Spleen (tissue), 7 donors: ENCODE measurements around the gene TRIM66.

Experiments
- CTCF ChIP-seq, 11 experiments: fragments of 200-600 bp in 7 of 11; fragments of 450-650 bp in 4 of 11; sonication (generic) in 4 of 11; IDR thresholded peaks in 8 of 11; conservative IDR thresholded peaks in 3 of 11; 1 replicate in 7 of 11; 2 replicates in 4 of 11; pipeline versions ENCODE4 v1.4.0 to v1.8.0; 2016 to 2021; ENCODE audit warnings: antibody characterized with exemption in 11 of 11, inconsistent platforms in 4 of 11, mild to moderate bottlenecking in 1 of 11
- POLR2A ChIP-seq, 3 donors: fragments of 450-650 bp; IDR thresholded peaks; one replicate each; pipeline ENCODE4 v1.5.1; 2017; ENCODE audit warnings: antibody characterized with exemption in 3 of 3, mild to moderate bottlenecking in 1 of 3
- donor health status: DM: no; HTN: no; CAD: no; lungs with moderate emphysema.
- donor health status: DM: no; HTN: no; CAD: no.
- donor health status: DM: no; HTN: no; CAD: no.

- TF ChIP-seq CTCF (IDR thresholded peaks at IDR 0.05 in 8 of 11, conservative IDR thresholded peaks at IDR 0.05 in 3 of 11) (no peak), POLR2A (IDR thresholded peaks at IDR 0.05) (peak in 1 of 3 donors; percentile 13)
These were observed 88.2 kb downstream of the TRIM66 start, which contains the start of gene STK33 for GRCh38 chr11:8593935-8594909.
